HG03457 (cell line): ENCODE results near the gene PRIMA1.

ENCODE experiments used
- ATAC-seq: cut with Tn5 transposase; IDR thresholded peaks from one replicate; pipeline ENCODE4 v1.9.1; 2021; ENCODE audit warnings: moderate number of reproducible peaks; ENCODE audit not compliant: unreplicated experiment

Gene PRIMA1

GRCh38 chr14:93715279-93715927 is 72.9 kb downstream of the PRIMA1 start:
- no peak for ATAC-seq

- ATAC-seq = no peak
Observed at GRCh38 chr14:93714605-93715004, 73.7 kb downstream of the PRIMA1 start.

- no peak for ATAC-seq
Observed at GRCh38 chr14:93713726-93714405, 74.4 kb downstream of the PRIMA1 start.

DNA sequence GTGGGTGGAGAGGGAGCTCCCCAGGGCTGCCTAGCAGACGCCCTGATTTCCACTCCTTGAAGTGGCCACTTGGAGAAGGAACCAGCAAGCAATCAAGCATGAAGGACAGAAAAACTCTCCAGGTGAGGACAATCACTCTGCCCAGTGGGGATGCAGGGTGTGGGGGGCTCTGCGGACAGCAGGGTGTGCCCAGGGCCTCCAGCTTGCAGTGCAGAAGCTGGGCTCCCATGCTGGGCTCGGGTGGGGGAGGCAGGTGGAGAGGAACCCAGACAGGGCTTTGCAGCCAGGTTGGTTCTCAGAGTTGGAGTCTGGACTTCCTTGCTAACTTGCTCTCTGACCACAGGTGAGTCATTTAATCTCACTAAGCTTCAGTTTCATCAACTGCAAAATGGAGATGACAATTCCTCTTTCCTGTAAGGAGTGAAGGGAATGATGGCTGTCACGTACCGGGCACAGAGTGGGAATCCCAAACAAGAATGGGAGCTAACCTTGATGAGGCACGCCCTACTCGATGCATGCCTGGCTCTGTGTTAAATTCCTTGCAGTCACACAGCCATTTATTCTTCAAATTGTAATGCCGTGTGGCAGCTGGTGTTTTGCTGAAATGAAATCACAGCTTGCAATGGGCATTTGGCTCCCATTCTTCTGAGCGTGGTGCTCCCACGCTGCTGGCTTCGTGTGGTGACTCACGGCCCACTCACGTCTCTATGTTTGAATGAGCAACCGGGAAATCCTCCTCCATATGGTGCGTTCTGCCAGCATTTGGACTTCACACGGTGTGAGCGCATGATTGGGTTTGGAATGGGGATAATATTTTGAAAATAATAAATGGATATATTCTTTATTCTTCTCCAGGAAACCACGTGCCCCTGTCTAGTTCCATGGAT is 75.2 kb downstream of the PRIMA1 start:
- no peak for ATAC-seq

- ATAC-seq = no peak
Observed at GRCh38 chr14:93712079-93712837, 76.0 kb downstream of the PRIMA1 start.

DNA sequence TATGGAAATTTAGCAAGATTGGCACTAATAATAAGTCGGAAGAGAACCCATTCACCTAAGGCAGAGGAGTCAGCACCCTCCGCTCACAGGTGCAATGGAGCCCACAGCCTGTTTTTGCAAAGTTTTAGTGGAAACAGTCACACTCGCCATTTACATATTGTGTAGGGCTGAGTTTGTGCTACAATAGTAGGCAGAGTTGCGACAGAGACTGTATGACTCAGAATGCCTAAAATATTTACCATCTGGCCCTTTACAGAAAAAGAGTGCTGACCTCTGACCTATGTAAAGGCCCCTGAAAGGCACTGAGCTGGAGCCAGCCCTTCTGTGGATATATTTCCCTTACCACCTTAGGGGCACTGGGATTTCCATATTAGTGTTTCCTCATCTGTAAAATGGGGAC is 79.0 kb downstream of the PRIMA1 start:
- no peak for ATAC-seq

DNA sequence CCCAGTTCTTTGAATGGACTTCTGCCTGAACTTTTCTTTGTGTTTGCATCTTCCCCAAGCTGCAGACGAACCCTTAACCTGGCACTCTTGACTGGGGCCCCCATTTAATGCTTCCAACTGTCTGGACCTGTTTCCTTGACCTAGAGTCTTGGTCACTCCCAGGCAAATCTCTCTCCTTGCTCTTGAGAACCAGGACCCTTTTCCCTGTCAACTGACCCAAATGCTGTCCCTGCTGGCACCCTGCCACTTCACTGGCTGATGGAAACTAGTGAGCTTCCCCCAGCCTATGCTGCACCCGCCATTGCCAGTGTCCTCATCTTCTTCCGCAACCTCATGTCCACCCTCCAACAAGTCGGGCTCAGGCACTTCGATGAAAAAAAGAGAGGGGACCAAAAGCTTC is 79.5 kb downstream of the PRIMA1 start:
- no peak for ATAC-seq

GRCh38 chr14:93708311-93708734 is 80.0 kb downstream of the PRIMA1 start:
- ATAC-seq = no peak

GRCh38 chr14:93707475-93707874 is 80.8 kb downstream of the PRIMA1 start:
- no peak for ATAC-seq

GRCh38 chr14:93706360-93706955 is 81.8 kb downstream of the PRIMA1 start:
- ATAC-seq = no peak

GRCh38 chr14:93705513-93706156 is 82.7 kb downstream of the PRIMA1 start:
- no peak for ATAC-seq

- no peak for ATAC-seq
Observed at GRCh38 chr14:93703941-93704340, 84.3 kb downstream of the PRIMA1 start.

- ATAC-seq = no peak
Observed at GRCh38 chr14:93702946-93703345, 85.3 kb downstream of the PRIMA1 start.

DNA sequence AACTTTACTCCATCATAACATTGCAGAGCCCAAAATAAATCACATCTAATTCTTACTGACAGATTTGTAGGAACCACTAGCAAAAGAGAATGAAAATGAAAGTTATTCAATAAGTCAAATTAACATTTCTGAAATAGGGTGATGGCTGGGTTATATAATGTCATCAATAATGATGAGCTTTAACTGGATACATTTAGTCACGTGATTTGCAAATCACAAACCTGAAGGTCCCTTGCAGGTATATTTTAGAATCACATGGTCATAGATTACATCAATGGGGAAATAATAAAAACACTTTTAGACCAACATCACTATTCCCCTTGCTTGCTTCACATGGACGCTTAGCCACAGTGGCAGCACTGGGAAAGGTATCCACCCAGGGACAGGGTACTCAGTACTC is 86.7 kb downstream of the PRIMA1 start:
- ATAC-seq = no peak

GRCh38 chr14:93700928-93701327 is 87.4 kb downstream of the PRIMA1 start:
- ATAC-seq = no peak

DNA sequence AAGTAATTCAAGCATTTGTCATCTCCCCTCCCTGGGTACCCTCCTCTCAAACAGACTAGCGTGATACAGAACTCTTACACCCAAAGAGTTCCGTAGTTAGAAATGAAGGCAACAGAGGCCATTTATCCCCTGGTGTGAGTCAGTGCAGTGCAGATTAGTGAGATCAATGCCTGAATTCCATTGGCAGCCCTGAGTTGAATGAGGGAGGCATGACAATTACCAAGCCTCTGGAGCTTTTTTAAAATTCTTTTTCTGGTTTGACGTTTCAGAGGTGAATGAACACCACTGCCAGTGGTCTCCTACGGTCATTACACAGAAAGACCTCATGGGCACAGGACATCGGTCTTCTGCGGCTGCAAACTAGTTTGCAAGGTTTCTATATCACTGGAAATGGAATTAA is 94.4 kb downstream of the PRIMA1 start:
- no peak for ATAC-seq

GRCh38 chr14:93691042-93691780 is 97.1 kb downstream of the PRIMA1 start:
- ATAC-seq = no peak

- ATAC-seq = no peak
Observed at GRCh38 chr14:93690146-93690545, 98.1 kb downstream of the PRIMA1 start.

DNA sequence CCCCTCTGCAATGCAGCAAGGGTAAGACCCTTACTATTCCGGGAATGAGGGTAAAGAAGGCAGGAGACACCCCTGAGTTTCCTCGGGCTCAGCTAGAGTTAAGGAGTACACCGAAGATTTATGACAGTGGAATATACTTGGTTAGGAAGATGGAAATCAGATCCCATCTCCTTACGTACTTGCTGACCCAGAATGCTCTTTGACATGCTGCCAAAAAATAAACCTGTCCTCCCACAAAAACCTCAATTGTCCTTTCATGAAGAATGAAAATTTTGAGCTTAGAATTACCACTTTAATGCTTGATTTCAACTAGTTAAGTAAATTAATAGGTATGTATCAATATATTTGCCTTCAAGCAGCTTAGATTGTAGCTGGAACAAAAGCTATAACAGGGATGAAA is 99.5 kb downstream of the PRIMA1 start:
- ATAC-seq = no peak
